ENCODE results near the gene BABAM2.
"Not testable (repeated sequence)": the region's sequence is repeated elsewhere in the genome, so short reads cannot be mapped to it uniquely, and the experiment has no call there.

The BABAM2 gene

GRCh38 chr2:27890146-27890923 lies at the start of gene BABAM2, which contains the start of gene RBKS:
BABAM2 (plus strand) TSS chr2:27890729; CDS start chr2:27894557, 3,828 bp downstream.
RBKS (minus strand) TSS chr2:27890387; CDS start chr2:27890345, 42 bp downstream.
- peak; percentile 90 for DNase-seq (ENCODE audit: low spot score)

- DNase-seq (ENCODE audit: low spot score), result no peak
Measured at GRCh38 chr2:27842894-27843293, 47.6 kb upstream of the BABAM2 start.

GRCh38 chr2:27843992-27844391 lies 46.5 kb upstream of the BABAM2 start:
- DNase-seq (ENCODE audit: low spot score), result no peak

- DNase-seq (ENCODE audit: low spot score), result no peak
Measured at GRCh38 chr2:27844821-27845255, 45.7 kb upstream of the BABAM2 start.

GRCh38 chr2:27847333-27847732 lies 43.2 kb upstream of the BABAM2 start:
- DNase-seq (ENCODE audit: low spot score), result no peak

GRCh38 chr2:27849558-27850205 lies 40.8 kb upstream of the BABAM2 start:
- no peak for DNase-seq (ENCODE audit: low spot score)

GRCh38 chr2:27852691-27853090 lies 37.8 kb upstream of the BABAM2 start:
- no peak for DNase-seq (ENCODE audit: low spot score)

- no peak for DNase-seq (ENCODE audit: low spot score)
Measured at GRCh38 chr2:27854229-27854862, 36.2 kb upstream of the BABAM2 start.

- DNase-seq (ENCODE audit: low spot score), result no peak
Measured at GRCh38 chr2:27855476-27855875, 35.1 kb upstream of the BABAM2 start.

- no peak for DNase-seq (ENCODE audit: low spot score)
Measured at GRCh38 chr2:27856386-27856785, 34.1 kb upstream of the BABAM2 start.

- no peak for DNase-seq (ENCODE audit: low spot score)
Measured at GRCh38 chr2:27856956-27857355, 33.6 kb upstream of the BABAM2 start.

- no peak for DNase-seq (ENCODE audit: low spot score)
Measured at GRCh38 chr2:27857417-27858172, 32.9 kb upstream of the BABAM2 start.

- DNase-seq (ENCODE audit: low spot score), result no peak
Measured at GRCh38 chr2:27860111-27860510, 30.4 kb upstream of the BABAM2 start.

GRCh38 chr2:27863146-27863545 lies 27.4 kb upstream of the BABAM2 start:
- no peak for DNase-seq (ENCODE audit: low spot score)

- DNase-seq (ENCODE audit: low spot score), result not testable (repeated sequence)
Measured at GRCh38 chr2:27863955-27864354, 26.6 kb upstream of the BABAM2 start.

GRCh38 chr2:27866237-27866636 lies 24.3 kb upstream of the BABAM2 start:
- DNase-seq (ENCODE audit: low spot score), result no peak

- DNase-seq (ENCODE audit: low spot score), result no peak
Measured at GRCh38 chr2:27869763-27870162, 20.8 kb upstream of the BABAM2 start.

- DNase-seq (ENCODE audit: low spot score), result no peak
Measured at GRCh38 chr2:27870724-27871123, 19.8 kb upstream of the BABAM2 start.

- no peak for DNase-seq (ENCODE audit: low spot score)
Measured at GRCh38 chr2:27871802-27872201, 18.7 kb upstream of the BABAM2 start.

- no peak for DNase-seq (ENCODE audit: low spot score)
Measured at GRCh38 chr2:27873091-27873490, 17.4 kb upstream of the BABAM2 start.

GRCh38 chr2:27875089-27875881 lies 15.2 kb upstream of the BABAM2 start:
- no peak for DNase-seq (ENCODE audit: low spot score)

Data from CD4-positive, alpha-beta T cell treated with Interleukin-15 for 4 hours (primary cell).